GM12875 (cell line): ENCODE results near the gene SNED1.

Source experiments
- H3K4me3 ChIP-seq: one replicate; pipeline ENCODE4 v1.5.1; 2011; ENCODE audit warnings: low read depth, low read length, control low read depth
- TF ChIP-seq, protein P1 (sequence below): IDR thresholded peaks from 2 replicates; pipeline ENCODE4 v1.5.1; 2011; ENCODE audit warnings: low read depth, mild to moderate bottlenecking, control low read depth, inconsistent platforms, low read length, moderate library complexity, borderline replicate concordance; ENCODE audit not compliant: insufficient read depth

SNED1 gene

DNA sequence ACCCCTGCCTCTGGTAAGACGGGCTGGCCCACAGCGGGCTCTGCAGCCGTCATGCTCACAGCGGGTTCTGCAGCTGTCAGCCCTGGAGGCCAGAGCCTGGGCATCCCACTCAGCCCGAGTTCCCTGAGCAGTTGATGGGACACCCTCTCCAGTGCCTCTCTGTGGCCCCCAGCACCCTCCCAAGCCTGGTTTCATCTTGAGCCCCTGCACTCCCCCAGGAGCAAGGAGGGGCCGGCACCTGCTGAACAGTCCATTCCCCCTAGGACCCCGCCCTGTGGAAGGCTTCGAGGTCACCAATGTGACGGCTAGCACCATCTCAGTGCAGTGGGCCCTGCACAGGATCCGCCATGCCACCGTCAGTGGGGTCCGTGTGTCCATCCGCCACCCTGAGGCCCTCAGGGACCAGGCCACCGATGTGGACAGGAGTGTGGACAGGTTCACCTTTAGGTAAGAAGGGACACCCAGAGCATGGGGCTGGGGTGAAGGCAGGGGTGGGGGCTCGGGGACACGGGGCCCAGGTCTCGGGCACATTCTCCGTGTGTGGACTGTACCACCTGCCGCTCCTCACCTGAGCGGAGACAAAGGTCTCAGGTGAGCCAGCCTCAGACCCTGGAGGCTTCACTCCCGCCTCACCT is 69.2 kb downstream of the SNED1 start:
- TF ChIP-seq, protein P1, sequence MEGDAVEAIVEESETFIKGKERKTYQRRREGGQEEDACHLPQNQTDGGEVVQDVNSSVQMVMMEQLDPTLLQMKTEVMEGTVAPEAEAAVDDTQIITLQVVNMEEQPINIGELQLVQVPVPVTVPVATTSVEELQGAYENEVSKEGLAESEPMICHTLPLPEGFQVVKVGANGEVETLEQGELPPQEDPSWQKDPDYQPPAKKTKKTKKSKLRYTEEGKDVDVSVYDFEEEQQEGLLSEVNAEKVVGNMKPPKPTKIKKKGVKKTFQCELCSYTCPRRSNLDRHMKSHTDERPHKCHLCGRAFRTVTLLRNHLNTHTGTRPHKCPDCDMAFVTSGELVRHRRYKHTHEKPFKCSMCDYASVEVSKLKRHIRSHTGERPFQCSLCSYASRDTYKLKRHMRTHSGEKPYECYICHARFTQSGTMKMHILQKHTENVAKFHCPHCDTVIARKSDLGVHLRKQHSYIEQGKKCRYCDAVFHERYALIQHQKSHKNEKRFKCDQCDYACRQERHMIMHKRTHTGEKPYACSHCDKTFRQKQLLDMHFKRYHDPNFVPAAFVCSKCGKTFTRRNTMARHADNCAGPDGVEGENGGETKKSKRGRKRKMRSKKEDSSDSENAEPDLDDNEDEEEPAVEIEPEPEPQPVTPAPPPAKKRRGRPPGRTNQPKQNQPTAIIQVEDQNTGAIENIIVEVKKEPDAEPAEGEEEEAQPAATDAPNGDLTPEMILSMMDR = no peak

DNA sequence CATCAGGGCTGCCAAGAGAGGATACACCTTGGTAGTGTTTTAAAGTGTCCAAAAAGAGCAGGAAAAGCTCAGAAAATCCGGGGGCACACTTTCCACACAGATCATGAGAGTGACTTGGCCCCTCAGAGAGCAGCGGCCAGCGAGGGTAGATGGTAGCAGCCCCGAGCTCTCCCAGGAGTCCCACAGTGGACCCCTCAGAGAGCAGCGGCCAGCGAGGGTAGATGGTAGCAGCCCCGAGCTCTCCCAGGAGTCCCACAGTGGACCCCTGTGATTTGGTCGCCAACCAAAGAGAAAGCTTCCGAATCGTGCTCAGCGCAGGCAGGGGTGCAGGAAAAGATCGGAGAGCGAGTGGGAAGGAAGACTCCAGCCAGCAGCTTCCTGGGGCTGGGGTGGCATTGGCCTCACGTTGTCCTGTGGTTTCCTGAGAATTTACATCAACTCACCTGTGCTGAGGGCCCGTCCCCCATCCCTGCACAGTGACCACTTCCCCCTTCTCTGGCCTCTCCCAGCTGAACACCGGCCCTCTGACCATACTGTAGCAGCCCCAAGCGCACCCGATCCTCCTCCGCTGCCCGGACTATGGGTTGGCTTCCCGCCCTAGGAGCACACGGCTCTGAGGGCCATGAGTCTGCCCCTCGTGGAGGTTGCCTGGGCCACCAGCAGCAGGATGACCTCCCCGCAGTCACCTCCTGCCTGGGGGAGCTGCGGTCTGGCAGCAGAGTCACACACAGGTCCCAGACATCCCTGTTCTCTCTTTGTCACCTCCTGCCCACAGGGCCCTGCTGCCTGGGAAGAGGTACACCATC is 69.9 kb downstream of the SNED1 start:
- H3K4me3 ChIP-seq = no peak overlapping the region
- TF ChIP-seq, protein P1 = no peak

More for the DNA sequence above, 69.2 kb downstream of the SNED1 start:
- no peak overlapping the region for H3K4me3 ChIP-seq

DNA sequence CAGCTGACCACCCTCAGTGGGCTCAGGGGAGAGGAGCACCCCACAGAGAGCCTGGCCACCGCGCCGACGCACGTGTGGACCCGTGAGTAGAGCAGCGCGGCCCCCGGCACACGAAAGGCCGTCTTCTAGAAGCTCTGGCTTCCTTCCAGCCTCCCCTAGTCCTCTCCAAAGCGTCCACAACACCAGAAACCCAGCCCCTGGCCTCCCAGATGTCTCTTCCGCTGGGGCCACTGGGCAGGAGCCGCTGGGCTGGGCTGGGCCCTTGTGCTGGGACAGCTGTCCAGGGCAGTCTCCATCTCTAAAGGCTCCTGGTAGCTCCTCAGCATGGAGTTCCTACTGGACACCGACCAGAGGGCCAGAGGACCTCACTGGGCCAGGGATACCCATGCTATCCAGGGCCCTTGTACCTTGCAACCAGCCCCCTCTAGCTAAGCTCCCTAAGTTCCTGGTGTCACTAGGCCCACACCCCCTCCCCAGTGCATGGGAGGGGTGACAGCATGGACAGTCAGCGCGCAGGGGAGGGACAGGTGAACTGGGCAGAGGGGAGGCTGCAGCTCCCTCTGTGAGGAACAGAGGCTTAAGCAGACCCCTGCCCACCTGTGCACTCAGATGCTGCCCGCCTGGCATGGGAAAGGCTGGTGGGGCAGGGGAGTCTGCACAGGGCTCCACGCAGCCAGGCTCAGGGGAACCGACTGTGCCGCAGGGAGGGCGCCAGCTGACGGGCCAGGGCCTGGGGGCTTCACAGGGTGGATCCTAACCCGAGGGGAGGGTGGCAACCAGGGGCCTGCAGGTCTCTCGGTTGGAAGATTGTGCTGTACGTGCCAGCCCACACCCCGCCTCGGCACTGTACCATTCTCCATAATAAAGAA is 70.8 kb downstream of the SNED1 start:
- TF ChIP-seq, protein P1 = no peak
- H3K4me3 ChIP-seq = no peak overlapping the region

DNA sequence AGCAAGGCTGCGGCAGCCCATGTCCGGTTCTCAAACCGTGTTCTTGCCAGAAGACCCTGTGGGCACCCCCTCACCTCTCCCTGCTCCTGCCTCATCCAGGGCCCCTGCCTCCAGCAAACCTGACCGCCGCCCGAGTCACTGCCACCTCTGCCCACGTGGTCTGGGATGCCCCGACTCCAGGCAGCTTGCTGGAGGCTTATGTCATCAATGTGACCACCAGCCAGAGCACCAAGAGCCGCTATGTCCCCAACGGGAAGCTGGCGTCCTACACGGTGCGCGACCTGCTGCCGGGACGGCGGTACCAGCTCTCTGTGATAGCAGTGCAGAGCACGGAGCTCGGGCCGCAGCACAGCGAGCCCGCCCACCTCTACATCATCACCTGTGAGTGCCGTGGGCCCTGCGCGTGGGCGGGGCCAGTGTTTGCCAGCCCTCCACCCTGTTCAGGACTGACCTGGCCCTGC is 71.4 kb downstream of the SNED1 start:
- TF ChIP-seq, protein P1 = no peak
- no peak overlapping the region for H3K4me3 ChIP-seq

DNA sequence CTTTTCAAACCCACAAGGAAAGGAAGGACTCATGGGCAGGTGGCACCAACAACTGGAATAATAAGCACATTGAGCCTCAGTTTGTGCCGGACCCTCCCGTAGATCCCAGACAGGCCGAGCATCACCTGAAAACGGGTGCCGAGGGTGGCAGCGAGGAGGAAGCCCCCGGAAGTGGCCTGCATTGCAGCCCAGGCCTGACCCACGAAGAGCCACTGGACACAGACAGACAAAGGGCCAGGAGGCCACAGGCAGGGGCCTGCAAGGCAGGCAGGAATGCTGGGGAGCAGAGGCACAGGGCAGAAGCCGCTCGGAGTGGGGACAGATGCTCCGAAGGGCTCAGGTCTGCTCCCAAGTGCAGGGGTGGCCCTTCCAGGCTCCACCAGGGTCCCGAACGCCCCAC is 71.9 kb downstream of the SNED1 start:
- TF ChIP-seq, protein P1 = no peak
- H3K4me3 ChIP-seq = no peak overlapping the region

DNA sequence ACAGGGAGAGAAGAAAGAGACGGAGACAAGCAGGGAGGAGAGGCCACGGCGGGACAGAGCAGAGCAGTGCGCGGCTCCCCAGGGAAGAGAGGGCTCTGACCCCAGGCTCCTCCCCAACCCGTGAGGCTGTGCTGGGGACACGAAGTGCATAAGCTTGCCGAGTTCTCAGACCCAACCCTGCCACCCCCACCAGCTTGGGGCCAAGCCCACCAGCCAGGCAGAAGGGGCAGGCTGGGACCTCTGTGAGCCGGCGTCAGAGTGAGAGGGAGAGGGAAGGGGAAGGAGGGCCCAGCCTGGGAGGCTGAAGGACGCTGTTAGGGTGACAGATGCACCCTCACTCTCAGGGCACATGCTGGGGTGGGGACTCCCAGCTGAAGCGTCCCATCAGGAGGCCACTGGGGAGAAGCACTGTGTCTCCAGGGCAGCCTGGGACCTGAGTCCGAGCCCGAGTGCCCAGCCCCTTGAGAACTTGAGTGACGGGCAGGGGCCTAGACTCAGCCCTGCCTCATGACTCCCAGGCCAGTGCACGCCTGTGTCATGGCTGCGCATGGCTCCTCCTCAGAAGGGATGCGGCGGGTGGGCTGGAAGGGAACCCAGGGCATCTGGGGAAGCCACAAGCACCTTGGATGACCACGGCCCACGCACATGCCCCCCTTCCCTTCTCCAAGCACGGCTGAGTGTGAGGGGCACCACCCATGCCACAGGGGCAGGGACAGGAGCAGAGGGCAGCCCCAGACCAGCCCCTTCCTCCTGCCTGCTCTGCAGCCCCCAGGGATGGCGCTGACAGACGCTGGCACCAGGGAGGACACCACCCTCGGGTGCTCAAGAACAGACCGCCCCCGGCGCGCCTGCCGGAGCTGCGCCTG is 72.6 kb downstream of the SNED1 start:
- no peak overlapping the region for H3K4me3 ChIP-seq
- TF ChIP-seq, protein P1 = no peak
